ENCODE results near the gene SGCA.

DNA sequence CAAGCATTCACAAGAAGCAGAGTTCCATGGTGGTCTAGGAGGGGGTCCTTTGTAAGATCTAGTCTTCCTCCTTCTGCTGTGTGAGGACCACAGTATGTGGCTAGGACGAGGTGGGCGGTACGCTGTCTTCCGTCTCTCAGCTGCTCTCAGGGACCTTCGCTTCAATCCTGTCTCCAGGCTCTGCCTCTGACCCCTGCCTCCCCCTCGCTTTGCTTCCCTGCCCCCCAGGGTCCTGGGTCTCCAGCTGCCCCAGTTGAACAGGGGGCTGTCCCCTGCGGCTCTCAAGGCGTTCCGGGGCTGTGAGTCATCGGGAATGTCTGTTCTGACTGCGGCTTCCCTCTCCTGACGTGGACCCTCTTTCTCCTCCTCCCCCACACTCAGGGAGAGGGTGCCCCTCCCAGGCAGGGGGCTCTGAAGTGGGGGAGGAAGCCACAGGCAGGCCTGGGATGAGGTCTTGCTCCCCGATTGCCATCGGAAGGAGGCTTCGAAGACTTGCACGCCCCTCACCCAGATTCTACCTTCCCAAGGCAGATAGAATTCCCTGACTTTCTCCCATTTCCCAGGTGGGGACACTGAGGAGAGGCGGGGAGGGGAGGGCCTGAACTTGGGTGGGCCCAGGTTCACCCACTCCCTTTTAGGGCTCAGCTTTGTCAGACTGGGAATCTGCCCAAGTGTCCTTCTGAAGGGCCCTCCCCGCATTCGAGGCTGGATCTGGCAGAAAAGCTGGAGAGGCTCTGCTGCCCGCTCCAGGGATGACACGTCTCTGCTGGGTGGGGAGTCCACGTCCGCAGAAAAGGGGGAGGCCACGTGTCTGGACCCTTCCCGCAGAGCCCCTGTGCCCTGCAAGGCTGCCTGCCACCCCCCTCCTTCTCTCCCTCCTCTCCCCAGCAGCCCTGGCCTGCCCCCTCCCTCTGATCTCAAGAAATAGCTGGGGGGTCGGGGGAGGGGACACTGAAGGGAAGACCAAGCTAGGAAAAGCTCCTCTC, 44.7 kb downstream of the SGCA start:
- TF ChIP-seq, protein P1, sequence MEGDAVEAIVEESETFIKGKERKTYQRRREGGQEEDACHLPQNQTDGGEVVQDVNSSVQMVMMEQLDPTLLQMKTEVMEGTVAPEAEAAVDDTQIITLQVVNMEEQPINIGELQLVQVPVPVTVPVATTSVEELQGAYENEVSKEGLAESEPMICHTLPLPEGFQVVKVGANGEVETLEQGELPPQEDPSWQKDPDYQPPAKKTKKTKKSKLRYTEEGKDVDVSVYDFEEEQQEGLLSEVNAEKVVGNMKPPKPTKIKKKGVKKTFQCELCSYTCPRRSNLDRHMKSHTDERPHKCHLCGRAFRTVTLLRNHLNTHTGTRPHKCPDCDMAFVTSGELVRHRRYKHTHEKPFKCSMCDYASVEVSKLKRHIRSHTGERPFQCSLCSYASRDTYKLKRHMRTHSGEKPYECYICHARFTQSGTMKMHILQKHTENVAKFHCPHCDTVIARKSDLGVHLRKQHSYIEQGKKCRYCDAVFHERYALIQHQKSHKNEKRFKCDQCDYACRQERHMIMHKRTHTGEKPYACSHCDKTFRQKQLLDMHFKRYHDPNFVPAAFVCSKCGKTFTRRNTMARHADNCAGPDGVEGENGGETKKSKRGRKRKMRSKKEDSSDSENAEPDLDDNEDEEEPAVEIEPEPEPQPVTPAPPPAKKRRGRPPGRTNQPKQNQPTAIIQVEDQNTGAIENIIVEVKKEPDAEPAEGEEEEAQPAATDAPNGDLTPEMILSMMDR (IDR thresholded peaks at IDR 0.05) = no peak
- no peak for TF ChIP-seq POLR2A (IDR thresholded peaks at IDR 0.05; ENCODE audit: low read depth)

Measured in esophagus muscularis mucosa (tissue), 3 donors.